BE2C (cell line): Measurements from ENCODE around the gene CCDC66.

Source experiments
- DNase-seq: peaks from one replicate; pipeline ENCODE4 v3.0.0-alpha.2; 2020
- H3K27me3 ChIP-seq: fragments of 250-450 bp; sonication (Bioruptor Pico); 2 replicates; pipeline ENCODE4 v1.5.1; 2020; ENCODE audit warnings: mild to moderate bottlenecking
- H3K36me3 ChIP-seq: fragments of 250-450 bp; sonication (Bioruptor Pico); 2 replicates; pipeline ENCODE4 v1.5.1; 2020; ENCODE audit warnings: mild to moderate bottlenecking
- H3K4me1 ChIP-seq: fragments of 250-450 bp; sonication (Bioruptor Pico); 2 replicates; pipeline ENCODE4 v1.5.1; 2020
- H3K4me3 ChIP-seq: 2 replicates; pipeline ENCODE4 v1.5.1; 2011; ENCODE audit warnings: low read depth, low read length
- H3K9me3 ChIP-seq: fragments of 250-450 bp; sonication (Bioruptor Pico); 2 replicates; pipeline ENCODE4 v1.5.1; 2020
- CTCF ChIP-seq: IDR thresholded peaks from 2 replicates; pipeline ENCODE4 v1.5.1; 2012; ENCODE audit warnings: mild to moderate bottlenecking, low read depth, low read length

CCDC66 gene

GRCh38 chr3:56629451-56629850 lies 72.5 kb downstream of the CCDC66 start:
- Histone ChIP-seq H3K36me3 (no peaks in the 10 kb centered on the region), H3K4me1 (no peaks in the 10 kb centered on the region), H3K4me3 (no peak overlapping the region), H3K9me3 (no peaks in the 10 kb centered on the region), H3K27me3 (no peaks in the 10 kb centered on the region)
- TF ChIP-seq CTCF, result no peak
- no peak for DNase-seq

DNA sequence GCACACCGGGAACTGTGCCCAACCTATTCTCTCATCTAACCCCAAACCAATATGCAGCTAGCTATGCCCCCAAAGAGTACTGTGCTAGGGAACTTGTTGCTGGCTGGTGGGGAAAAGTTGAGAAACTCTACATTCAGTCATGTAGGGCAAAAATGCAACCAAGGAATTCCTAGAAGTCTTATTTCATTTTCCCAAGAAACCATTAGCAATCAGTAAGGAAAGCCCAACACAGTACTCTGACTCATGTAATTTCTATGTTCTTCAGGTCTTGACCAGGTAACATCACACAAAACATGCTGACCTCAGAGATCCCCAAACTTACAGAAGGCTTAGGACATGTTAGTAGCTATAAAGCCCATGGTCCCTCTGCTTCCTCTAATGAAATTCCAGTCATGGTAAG lies 74.0 kb downstream of the CCDC66 start:
- H3K36me3 ChIP-seq, result no peaks in the 10 kb centered on the region
- H3K27me3 ChIP-seq, result no peaks in the 10 kb centered on the region
- H3K4me3 ChIP-seq, result no peak overlapping the region
- no peaks in the 10 kb centered on the region for H3K4me1 ChIP-seq
- TF ChIP-seq CTCF, result no peak
- no peak for DNase-seq
- no peaks in the 10 kb centered on the region for H3K9me3 ChIP-seq

GRCh38 chr3:56633181-56633580 lies 76.2 kb downstream of the CCDC66 start:
- Histone ChIP-seq H3K4me3 (no peak overlapping the region), H3K9me3 (no peaks in the 10 kb centered on the region), H3K36me3 (no peaks in the 10 kb centered on the region), H3K4me1 (no peaks in the 10 kb centered on the region), H3K27me3 (no peaks in the 10 kb centered on the region)
- DNase-seq, result no peak
- no peak for TF ChIP-seq CTCF

- H3K4me3 ChIP-seq, result no peak overlapping the region
- no peak for TF ChIP-seq CTCF
- H3K4me1 ChIP-seq, result no peaks in the 10 kb centered on the region
- no peaks in the 10 kb centered on the region for H3K9me3 ChIP-seq
- H3K27me3 ChIP-seq, result no peaks in the 10 kb centered on the region
- DNase-seq, result no peak
- H3K36me3 ChIP-seq, result no peaks in the 10 kb centered on the region
These were observed 76.9 kb downstream of the CCDC66 start for GRCh38 chr3:56633602-56634535.

DNA sequence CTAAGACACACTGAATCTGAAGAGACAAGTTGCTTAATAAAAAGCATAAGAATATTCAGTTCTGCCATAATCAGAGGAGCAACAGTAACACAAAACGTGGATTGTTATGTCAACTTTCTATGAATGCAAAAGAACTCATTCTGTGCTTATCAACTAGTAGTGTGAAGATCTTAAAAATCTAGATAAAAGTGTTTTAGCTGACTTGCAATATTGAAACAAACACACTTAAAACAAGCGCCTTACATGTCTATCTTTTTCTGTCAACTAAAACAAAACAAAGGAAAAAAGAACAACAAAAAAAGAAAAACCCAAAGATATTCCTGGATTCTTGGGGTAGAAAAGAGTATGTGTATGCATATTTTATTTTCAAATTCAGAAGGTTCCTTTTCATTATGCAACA lies 88.4 kb downstream of the CCDC66 start:
- DNase-seq, result no peak
- no peaks in the 10 kb centered on the region for H3K4me1 ChIP-seq
- H3K9me3 ChIP-seq, result no peaks in the 10 kb centered on the region
- H3K36me3 ChIP-seq, result peaks cover 5% of the 10 kb centered on the region
- TF ChIP-seq CTCF, result no peak
- no peaks in the 10 kb centered on the region for H3K27me3 ChIP-seq
- no peak overlapping the region for H3K4me3 ChIP-seq

DNA sequence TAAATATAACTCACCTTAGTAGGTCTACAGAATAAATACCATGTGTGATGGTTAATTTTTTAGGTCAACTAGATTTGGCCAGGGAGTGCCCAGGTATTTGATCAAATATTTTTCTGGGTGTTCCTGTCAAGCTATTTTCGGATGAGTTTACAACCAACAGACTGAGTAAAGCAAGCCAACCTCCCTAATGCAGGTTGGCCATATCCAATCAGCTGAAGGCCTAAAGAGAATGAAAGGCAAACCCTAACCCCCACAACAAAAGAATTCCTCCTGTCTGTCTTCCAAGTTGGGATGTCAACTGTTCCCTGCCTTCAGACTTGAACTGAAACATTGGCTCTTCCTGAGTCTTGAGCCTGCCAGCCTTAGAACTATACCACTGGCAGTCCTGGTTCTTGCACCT lies 97.5 kb downstream of the CCDC66 start:
- Histone ChIP-seq H3K9me3 (no peaks in the 10 kb centered on the region), H3K27me3 (no peaks in the 10 kb centered on the region), H3K36me3 (no peaks in the 10 kb centered on the region), H3K4me1 (no peaks in the 10 kb centered on the region), H3K4me3 (no peak overlapping the region)
- TF ChIP-seq CTCF, result no peak
- DNase-seq, result no peak
